PC-9 (cell line): Measurements from ENCODE around the gene PPP2R5B. TPM values are rescaled to one million over a fixed set of nuclear protein-coding genes. Genes with fewer than 3 reads are reported as not detected.

Experiments
- BruUV-seq: library from RNA; stranded (reverse); fragments of 400-500 nt; replicated peaks from 2 replicates; lab custom pipeline; 2021; lab: Mats Ljungman, UMichigan
- CTCF ChIA-PET: fragments of 300-600 bp; sonication (Branson Sonifier 250); formaldehyde crosslinking; loops from one replicate; lab custom pipeline; 2022; ENCODE audit warnings: antibody characterized with exemption; lab: Charles Lee
- POLR2A ChIA-PET: fragments of 300-600 bp; sonication (Branson Sonifier 250); formaldehyde crosslinking; loops from one replicate; lab custom pipeline; 2022; ENCODE audit warnings: antibody characterized with exemption; ENCODE audit not compliant: unreplicated experiment; lab: Charles Lee
- DNase-seq, 2 experiments: peaks; one replicate each; pipeline versions ENCODE4 v3.0.0 to v3.0.0-alpha.2; 2015 to 2022; ENCODE audit warnings: mixed read lengths in 1 of 2
- H2AFZ ChIP-seq: fragments of 200-600 bp; sonication (generic); 2 replicates; pipeline ENCODE4 v1.8.1; 2017; ENCODE audit warnings: antibody characterized with exemption
- H3F3A ChIP-seq: fragments of 200-600 bp; sonication (generic); 2 replicates; pipeline ENCODE4 v1.8.1; 2017; ENCODE audit warnings: antibody characterized with exemption, mild to moderate bottlenecking, low read depth; ENCODE audit not compliant: insufficient read depth
- H3K27ac ChIP-seq: fragments of 200-600 bp; sonication (generic); 2 replicates; pipeline ENCODE4 v1.6.1; 2016; ENCODE audit warnings: mixed run types
- H3K27me3 ChIP-seq: fragments of 200-600 bp; sonication (generic); 2 replicates; pipeline ENCODE4 v1.6.1; 2016; ENCODE audit warnings: low read depth, mixed run types; ENCODE audit not compliant: insufficient read depth
- H3K36me3 ChIP-seq: fragments of 200-600 bp; sonication (generic); 2 replicates; pipeline ENCODE4 v1.6.1; 2016; ENCODE audit warnings: low read depth, mixed run types
- H3K4me1 ChIP-seq: fragments of 200-600 bp; sonication (generic); replicated peaks from 2 replicates; pipeline ENCODE4 v1.6.1; 2016; ENCODE audit warnings: mixed run types; ENCODE audit not compliant: insufficient read depth
- H3K4me2 ChIP-seq: fragments of 200-600 bp; sonication (generic); 2 replicates; pipeline ENCODE4 v1.6.1; 2017; ENCODE audit warnings: mixed run types
- H3K4me3 ChIP-seq: fragments of 200-600 bp; sonication (generic); 2 replicates; pipeline ENCODE4 v1.6.1; 2016; ENCODE audit warnings: mixed run types
- H3K79me2 ChIP-seq: fragments of 200-600 bp; sonication (generic); 2 replicates; pipeline ENCODE4 v1.6.1; 2017; ENCODE audit warnings: low read depth, mixed run types
- H3K9me2 ChIP-seq: fragments of 200-600 bp; sonication (generic); 2 replicates; pipeline ENCODE4 v1.8.1; 2017; ENCODE audit warnings: mild to moderate bottlenecking; ENCODE audit not compliant: insufficient read depth
- H3K9me3 ChIP-seq: fragments of 200-600 bp; sonication (generic); 2 replicates; pipeline ENCODE4 v1.8.1; 2016; ENCODE audit warnings: low read depth; ENCODE audit not compliant: insufficient read depth
- H4K20me1 ChIP-seq: fragments of 200-600 bp; sonication (generic); 2 replicates; pipeline ENCODE4 v1.8.1; 2017; ENCODE audit not compliant: insufficient read depth
- CTCF ChIP-seq: fragments of 200-600 bp; sonication (generic); conservative IDR thresholded peaks from 2 replicates; pipeline ENCODE4 v1.6.1; 2017; ENCODE audit warnings: mixed run types, antibody characterized with exemption, mild to moderate bottlenecking, moderate library complexity
- EZH2 ChIP-seq: fragments of 200-600 bp; sonication (generic); IDR thresholded peaks from 2 replicates; pipeline ENCODE4 v1.8.0; 2017; ENCODE audit warnings: antibody characterized with exemption, low read depth
- intact Hi-C: fragments of 100-400 bp; cut with micrococcal nuclease; formaldehyde crosslinking; loops from one replicate; pipeline ENCODE4 v1.10.0; 2022; ENCODE audit not compliant: unreplicated experiment
- total RNA-seq: library from RNA; stranded (reverse); gene quantifications from 2 replicates; pipeline ENCODE4 v1.2.3, GENCODE V29; 2021

PPP2R5B gene
- total RNA-seq, 1 experiment from 2014 or later: 13.7 TPM

- peak; percentile 99 for DNase-seq
- Histone ChIP-seq H3K9me2 (no peaks in the 10 kb centered on the region), H2AFZ (peak within 1 kb of the TSS; percentile 83), H3K4me2 (peak within 1 kb of the TSS; percentile 81), H3K4me3 (peak within 1 kb of the TSS; percentile 67), H3K79me2 (peaks cover 20% of the 10 kb centered on the region), H3K27me3 (no peaks in the 10 kb centered on the region), H3K9me3 (no peaks in the 10 kb centered on the region), H3F3A (peaks cover 14% of the 10 kb centered on the region; the same call in 1 of the 2 replicates), H3K36me3 (no peaks in the 10 kb centered on the region; the same call in 1 of the 2 replicates), H3K4me1 (peaks cover 16% of the 10 kb centered on the region), H3K27ac (peak within 1 kb of the TSS; percentile 50), H4K20me1 (no peaks in the 10 kb centered on the region)
- no peak for TF ChIP-seq EZH2
- no peak for TF ChIP-seq CTCF
- ChIA-PET CTCF (interaction anchor here (1.2 kb wide), 1 partner anchor 80 kb away, joined by 3 read pairs; the partner anchor contains the start of gene BATF2), POLR2A (interaction anchor here (0.6 to 0.7 kb wide), 4 partner anchors 10 to 193 kb away, joined by 3 to 15 read pairs (median 6); no protein-coding TSS in a partner anchor)
- intact Hi-C loops: loop anchor here (1.0 to 2.0 kb wide), 7 partner anchors 40 to 266 kb away; partner anchors contain the start of genes ARL2, SNX15 and ZNHIT2
- TSS peak; percentile 44 for BruUV-seq
These were observed 7.5 kb upstream of the PPP2R5B start, which contains the start of gene ATG2A for GRCh38 chr11:64916775-64917662. Gene ATG2A (minus strand): TSS chr11:64917209. CDS start chr11:64917135, 74 bp downstream.

GRCh38 chr11:64917663-64917995, 6.9 kb upstream of the PPP2R5B start:
- no peak for DNase-seq
- TF ChIP-seq EZH2 (no peak), CTCF (no peak)
- Histone ChIP-seq H3K4me1 (peaks cover 16% of the 10 kb centered on the region), H3K4me2 (peak overlapping the region; percentile 79), H3K9me3 (no peaks in the 10 kb centered on the region), H3K9me2 (no peaks in the 10 kb centered on the region), H3K27ac (peak overlapping the region; percentile 45), H3F3A (peaks cover 14% of the 10 kb centered on the region; the same call in 1 of the 2 replicates), H3K4me3 (peak overlapping the region; percentile 56), H3K27me3 (no peaks in the 10 kb centered on the region), H3K79me2 (peaks cover 20% of the 10 kb centered on the region), H2AFZ (peak overlapping the region; percentile 83), H3K36me3 (no peaks in the 10 kb centered on the region; the same call in 1 of the 2 replicates), H4K20me1 (no peaks in the 10 kb centered on the region)
- intact Hi-C loops: loop anchor here (1.0 to 2.0 kb wide), 7 partner anchors 41 to 265 kb away; partner anchors contain the start of genes ARL2, SNX15 and ZNHIT2
- ChIA-PET CTCF (interaction anchor here (1.2 kb wide), 1 partner anchor 79 kb away, joined by 3 read pairs; the partner anchor contains the start of gene BATF2), POLR2A (interaction anchor here (0.6 to 0.7 kb wide), 3 partner anchors 185 to 200 kb away, joined by 3 to 8 read pairs (median 4); no protein-coding TSS in a partner anchor)
- BruUV-seq: TSS peak; percentile 77

GRCh38 chr11:64918017-64918416, 6.5 kb upstream of the PPP2R5B start:
- Histone ChIP-seq H3K36me3 (no peaks in the 10 kb centered on the region; the same call in 1 of the 2 replicates), H3K27ac (peak overlapping the region; percentile 45), H3K79me2 (peaks cover 20% of the 10 kb centered on the region), H3F3A (peaks cover 14% of the 10 kb centered on the region; the same call in 1 of the 2 replicates), H3K4me3 (peak overlapping the region; percentile 56), H3K9me2 (no peaks in the 10 kb centered on the region), H2AFZ (peak overlapping the region; percentile 83), H3K4me2 (peak overlapping the region; percentile 79), H3K9me3 (no peaks in the 10 kb centered on the region), H4K20me1 (no peaks in the 10 kb centered on the region), H3K4me1 (peaks cover 16% of the 10 kb centered on the region), H3K27me3 (no peaks in the 10 kb centered on the region)
- intact Hi-C loops: no loop called here
- peak in 1 of 2 experiments; percentile 44 for DNase-seq
- no TSS peak for BruUV-seq
- POLR2A ChIA-PET: interaction anchor here (0.6 to 0.7 kb wide), 3 partner anchors 185 to 200 kb away, joined by 3 to 8 read pairs (median 4); no protein-coding TSS in a partner anchor
- CTCF ChIA-PET: interaction anchor here (0.6 to 1.2 kb wide), 2 partner anchors 79 to 211 kb away, joined by 3 to 5 read pairs; partner anchors contain the start of gene BATF2
- TF ChIP-seq CTCF (peak; percentile 41; the same call in 1 of the 2 replicates), EZH2 (no peak)
